ENCODE measurements around the gene CPLANE1. TPM values are rescaled to one million over a fixed set of nuclear protein-coding genes. Genes with fewer than 3 reads are reported as not detected.
"Not testable (repeated sequence)": the region's sequence is repeated elsewhere in the genome, so short reads cannot be mapped to it uniquely, and the experiment has no call there.

Gene CPLANE1
- polyA plus RNA-seq, 4 donors = 23.5 to 30.9 (median 29.5) TPM

DNA sequence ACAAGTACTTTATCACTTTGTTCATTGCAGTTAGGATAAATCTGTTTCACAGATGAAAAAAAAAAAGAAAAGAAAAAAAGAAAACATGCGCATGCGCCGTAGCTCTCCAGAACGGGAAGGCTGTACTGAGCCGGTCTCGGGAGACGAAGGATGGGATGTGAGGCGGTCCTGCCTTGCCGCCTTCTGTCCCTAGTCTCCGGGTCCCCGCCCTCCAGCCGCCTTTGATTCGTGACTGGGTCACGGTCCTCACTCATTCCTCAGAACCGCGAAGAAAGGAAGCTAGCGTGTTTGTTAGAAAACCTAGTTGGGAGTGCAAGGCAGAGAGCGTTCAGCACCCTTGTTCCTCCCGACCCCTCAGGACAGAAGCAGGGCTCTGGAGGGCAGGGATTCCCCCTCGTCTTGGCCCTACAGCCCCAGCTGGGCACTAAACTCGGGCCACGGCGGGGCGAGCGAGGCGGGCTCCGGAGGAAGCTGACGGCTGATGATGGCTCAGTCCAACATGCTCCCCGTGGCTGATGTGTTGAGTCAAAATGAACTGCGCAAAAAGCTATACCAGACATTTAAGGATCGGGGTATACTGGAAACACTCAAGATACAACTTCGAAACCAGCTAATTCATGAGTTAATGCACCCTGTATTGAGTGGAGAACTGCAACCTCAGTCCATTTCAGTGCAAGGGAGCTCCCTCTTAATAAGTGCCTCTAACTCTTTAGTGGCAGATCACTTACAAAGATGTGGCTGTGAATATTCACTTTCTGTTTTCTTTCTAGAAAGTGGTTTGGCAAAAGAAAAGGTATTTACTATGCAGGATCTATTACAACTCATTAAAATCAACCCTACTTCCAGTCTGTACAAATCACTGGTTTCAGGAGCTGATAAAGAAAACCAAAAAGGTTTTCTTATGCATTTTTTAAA lies 40.0 kb downstream of the CPLANE1 start:
- peak in 1 of 4 donors; percentile 2 for DNase-seq (ENCODE audit: low read depth in 4 of 4, low spot score in 3 of 4)

DNA sequence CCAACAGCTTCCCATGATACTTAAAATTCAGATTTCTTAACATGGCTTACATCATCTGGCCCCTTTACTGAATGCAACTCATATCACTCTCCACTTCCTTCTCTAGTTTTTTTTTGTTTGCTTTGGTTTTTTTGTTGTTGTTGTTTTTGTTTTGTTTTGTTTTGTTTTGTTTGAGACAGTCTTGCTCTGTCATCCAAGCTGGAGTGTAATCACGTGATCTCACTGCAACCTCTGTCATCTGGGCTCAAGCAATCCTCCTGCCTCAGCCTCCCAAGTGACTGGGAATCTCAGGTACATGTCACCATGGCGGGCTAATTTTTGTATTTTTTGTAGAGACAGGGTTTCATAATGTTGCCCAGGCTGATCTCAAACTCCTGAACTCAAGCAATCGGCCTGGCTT lies 41.4 kb downstream of the CPLANE1 start:
- DNase-seq (ENCODE audit: low read depth in 4 of 4, low spot score in 3 of 4) = no peak

DNA sequence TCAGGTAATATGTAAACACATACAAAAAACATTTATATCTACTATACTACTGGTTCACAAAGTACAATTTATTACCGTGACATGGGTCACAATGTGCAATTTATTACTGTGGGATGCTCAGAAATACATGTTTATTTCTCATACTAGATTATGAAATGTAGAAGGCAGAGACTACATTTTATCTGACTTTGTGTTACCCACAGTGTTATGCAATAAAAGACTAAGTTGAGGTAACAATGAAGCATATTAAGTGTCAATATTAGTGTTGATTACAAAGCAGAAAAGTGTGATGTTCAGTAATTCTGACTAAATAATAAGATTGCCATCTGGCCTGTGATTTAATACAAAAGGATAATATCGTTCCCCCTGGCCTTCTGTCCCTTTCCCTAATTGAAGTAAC lies 42.4 kb downstream of the CPLANE1 start:
- no peak for DNase-seq (ENCODE audit: low read depth in 4 of 4, low spot score in 3 of 4)

DNA sequence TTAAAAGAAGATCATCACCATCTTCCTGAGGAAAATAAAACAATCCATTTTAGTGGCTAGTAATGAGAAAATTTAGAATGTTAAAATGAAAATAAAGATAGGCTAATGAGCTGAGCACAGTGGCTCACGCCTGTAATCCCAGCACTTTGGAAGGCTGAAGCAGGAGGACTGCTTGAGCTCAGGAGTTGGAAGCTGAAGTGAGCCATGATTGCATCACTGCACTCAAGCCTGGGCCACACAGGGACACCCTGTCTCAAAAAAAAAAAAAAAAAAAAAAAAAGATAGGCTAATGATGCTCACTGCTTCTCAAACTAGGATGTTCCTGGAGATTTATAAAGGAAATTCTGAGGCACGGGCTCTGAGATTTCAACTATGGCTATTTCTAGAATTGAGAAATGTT lies 50.3 kb downstream of the CPLANE1 start:
- DNase-seq (ENCODE audit: low read depth in 4 of 4, low spot score in 3 of 4) = no peak

DNA sequence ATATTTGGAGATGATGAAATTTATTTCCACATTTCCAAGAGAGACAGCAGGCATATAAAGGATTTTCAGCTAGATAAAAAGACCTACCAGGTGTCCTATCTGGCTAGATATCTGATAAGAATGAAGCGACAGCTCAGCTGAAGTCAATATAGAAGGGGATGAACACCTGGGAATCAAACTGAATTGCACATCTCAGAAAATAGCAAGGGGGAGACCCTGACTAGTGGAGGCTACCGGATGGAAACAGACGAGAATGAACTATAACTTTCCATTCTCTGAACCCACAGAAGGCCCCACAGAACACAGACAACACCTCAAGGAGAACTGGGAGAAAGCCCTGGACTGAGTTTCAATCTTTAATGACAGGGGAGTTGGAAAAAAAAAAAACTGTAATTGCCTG lies 51.1 kb downstream of the CPLANE1 start:
- DNase-seq (ENCODE audit: low read depth in 4 of 4, low spot score in 3 of 4) = no peak

DNA sequence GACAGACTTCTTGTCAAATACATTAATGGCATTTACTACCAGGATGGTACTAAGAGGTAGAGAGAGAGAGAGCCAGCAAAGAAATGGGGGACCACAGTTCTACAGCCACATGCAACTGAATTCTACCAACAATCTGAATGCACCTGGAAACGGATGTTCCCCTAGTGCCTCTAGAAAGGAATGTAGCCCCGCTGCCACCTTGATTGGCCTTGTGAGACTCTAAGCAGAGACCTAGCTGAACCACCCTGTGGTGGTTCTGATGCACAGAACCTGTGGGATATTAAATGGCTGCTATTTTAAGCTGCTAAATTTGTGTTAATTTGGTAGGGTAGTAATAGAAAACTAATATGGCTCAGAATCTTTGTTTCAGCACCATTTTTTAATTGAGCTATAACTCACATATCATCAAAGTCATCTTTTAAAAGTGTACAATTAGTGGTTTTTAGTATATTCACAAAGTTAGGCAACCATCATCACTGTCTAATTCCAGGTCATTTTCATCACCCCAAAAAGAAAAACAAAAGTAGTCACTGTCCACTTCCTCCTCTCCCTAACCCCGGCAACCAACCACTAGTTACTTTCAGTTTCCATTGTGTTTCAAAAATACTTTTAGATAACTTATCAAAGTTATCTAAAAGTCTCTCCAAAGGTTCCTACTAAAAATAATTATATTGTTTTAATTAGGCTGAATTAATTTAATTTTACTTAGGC lies 51.7 kb downstream of the CPLANE1 start:
- DNase-seq (ENCODE audit: low read depth in 4 of 4, low spot score in 3 of 4) = no peak

DNA sequence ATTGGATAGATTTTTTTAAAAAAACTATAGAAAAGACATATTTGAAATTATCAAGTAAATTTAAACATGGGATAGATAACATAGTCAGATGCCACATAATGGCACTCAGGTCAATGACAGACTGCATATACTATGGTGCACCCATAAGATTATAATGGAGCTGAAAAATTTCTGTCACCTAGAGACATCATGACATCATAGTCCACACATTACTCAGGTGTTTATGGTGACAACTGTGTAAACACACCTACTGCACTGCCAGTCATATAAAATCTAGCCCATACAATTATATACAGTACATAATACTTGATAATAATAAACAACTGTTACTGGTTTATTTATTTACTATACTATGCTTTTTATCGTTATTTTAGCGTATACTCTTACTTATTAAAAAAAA lies 58.6 kb downstream of the CPLANE1 start:
- DNase-seq (ENCODE audit: low read depth in 4 of 4, low spot score in 3 of 4) = no peak

DNA sequence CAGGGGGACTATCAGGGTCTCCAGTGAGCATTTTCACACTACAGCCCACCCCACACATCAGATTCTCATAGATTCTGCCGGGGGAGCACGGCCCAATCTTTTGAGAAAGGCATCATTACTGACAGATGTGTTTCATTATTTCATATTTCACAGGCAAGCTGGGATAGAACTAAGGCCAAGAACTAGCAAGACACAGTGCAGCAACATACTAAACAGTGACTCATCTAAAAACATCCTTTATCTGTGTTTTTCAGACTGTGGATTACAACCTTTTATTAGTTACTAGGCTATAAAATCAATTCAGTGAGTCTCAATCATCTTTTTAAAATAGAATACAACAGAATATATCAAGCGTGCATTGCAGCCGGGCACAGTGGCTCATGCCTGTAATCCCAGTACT lies 59.8 kb downstream of the CPLANE1 start:
- DNase-seq (ENCODE audit: low read depth in 4 of 4, low spot score in 3 of 4) = no peak

DNA sequence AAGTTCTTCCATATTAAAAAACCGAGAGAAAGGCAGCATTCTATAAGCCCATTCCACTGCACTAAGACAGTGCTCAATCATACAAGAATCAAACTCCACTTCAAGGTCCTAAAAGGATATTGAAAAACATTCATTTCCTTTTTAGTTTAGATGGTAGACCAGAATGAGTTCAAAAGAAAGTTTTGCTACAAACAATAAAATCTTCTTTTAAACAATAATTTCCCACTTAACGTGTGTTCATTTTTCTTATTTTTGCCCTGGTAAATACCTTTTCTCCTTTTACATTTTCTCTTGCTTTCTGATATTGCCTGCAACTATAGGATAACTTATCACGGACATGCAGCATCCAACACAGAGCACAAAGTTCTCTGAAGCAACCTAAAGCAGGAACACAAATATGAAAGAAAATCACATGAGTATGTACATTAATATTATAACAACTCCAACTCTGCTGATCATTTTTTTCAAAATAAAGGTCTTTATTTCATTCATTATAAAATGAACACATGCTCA lies 61.7 kb downstream of the CPLANE1 start:
- DNase-seq (ENCODE audit: low read depth in 4 of 4, low spot score in 3 of 4) = no peak

DNA sequence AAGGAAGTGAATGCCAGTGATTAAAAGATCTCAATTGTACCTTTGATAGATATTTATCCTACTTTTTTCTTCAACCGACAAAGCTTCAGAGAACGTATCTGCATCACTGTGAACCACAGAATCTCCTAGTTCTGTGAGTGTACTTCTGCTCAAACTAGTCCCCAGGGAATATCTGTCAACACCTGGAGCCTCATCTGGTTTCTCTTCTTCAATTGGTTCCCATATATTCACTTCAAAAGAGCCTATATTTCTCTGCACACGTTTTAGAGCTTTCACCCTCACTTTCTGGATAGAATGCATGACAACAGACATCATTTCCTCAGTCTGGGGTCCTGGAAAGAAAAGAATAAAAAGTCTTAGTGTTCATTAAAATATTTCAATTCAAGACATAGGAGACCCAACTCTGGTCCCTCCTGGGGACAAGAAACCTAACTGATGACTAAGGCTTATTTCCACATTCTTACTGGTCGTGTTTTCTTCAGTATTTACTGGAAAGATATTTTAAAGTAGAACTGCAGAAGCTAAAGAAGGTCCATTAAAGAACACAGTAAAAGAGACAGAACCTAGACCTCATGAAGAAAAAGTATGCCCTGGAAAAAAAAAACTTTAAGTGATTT lies 64.3 kb downstream of the CPLANE1 start:
- no peak for DNase-seq (ENCODE audit: low read depth in 4 of 4, low spot score in 3 of 4)

DNA sequence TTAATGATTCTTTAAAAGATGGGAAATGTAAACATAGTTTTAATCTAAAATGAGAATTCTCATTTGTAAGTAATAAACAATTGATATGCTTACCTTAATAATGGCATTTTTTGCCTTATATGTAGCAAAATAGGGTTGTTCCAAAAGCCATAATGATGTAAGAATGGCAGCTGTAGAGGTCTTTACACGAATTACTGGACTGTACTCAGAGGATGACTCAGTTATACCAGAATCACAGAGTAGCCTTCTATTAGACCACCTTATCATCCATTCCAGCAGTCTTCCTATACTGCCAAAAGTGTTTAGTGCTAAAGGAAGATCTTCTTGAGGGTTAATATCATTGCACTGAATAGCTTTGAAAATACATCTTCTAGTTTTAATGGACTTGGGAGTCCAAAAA lies 66.5 kb downstream of the CPLANE1 start:
- no peak for DNase-seq (ENCODE audit: low read depth in 4 of 4, low spot score in 3 of 4)

DNA sequence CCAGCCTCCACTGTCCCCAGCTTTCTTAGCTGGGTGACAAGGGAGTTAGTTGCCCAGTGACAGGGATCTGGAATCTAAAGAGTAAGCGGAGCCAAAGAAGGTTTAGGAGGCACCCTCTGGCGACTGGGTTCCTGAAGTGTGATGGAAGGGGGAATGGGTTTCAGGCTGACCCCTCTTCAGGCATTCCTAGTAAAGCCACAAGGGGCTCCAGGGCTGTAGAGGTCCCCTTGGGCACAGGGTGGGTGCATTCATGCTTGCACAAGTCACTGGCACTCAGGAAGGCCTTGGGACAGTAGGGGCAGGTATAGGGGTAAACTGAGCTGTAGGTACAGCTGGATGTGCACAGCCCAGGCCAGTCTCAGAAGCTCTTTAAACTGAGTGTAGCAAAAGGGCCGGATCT lies 74.2 kb downstream of the CPLANE1 start:
- no peak for DNase-seq (ENCODE audit: low read depth in 4 of 4, low spot score in 3 of 4)

DNA sequence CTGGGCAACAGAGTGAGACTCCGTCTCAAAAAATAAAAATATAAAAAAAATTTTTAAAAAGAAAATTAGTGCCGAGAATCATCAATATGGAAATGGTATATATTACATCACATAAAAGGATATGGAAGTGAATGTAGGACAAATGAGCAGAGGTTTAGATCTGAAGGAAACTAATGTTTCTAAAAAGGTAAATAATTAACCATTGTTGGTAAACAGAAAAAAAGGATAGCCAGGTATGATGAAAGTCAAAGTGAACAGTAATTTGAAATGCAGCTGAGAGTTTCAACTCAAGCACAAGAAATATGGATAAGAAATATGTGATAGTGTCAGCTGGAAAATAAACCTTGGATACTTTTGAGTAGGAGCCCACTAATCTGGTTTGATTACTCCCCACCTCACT lies 76.2 kb downstream of the CPLANE1 start:
- no peak for DNase-seq (ENCODE audit: low read depth in 4 of 4, low spot score in 3 of 4)

DNA sequence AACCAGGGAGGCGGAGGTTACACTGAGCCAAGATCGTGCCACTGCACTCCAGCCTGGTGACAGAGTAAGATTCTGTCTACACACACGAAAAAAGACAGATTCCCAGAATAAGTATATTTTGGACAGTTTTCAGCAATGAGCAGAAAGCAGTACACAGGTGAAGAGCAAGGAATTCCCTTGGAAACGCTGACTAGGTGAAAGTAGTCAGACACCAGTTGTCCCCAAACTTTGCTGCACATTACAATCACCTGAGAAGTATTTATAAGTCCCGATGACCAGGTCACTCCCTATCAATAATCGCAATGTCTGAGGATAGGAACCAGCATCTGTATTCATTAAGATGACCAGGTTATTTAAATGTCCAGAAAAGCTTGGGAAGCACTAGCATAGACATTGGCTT lies 78.3 kb downstream of the CPLANE1 start:
- no peak for DNase-seq (ENCODE audit: low read depth in 4 of 4, low spot score in 3 of 4)

DNA sequence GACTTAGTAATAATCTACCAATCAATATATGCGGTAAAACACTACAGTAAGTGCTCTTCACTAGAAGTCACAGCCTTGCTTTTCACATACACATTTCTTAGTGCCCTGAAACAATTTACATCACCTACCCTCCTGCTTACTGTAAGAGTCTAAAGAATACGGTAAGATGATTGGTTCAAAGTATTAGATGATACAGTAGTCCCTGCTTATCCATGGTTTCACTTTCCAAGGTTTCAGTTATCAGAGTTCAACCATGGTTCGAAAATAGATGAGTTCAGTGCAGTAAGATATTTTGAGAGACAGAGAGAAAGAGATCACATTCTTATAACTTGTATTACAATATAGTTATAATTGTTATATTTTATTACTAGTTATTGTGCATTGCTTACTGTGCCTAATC lies 83.0 kb downstream of the CPLANE1 start:
- DNase-seq (ENCODE audit: low read depth in 4 of 4, low spot score in 3 of 4) = no peak

DNA sequence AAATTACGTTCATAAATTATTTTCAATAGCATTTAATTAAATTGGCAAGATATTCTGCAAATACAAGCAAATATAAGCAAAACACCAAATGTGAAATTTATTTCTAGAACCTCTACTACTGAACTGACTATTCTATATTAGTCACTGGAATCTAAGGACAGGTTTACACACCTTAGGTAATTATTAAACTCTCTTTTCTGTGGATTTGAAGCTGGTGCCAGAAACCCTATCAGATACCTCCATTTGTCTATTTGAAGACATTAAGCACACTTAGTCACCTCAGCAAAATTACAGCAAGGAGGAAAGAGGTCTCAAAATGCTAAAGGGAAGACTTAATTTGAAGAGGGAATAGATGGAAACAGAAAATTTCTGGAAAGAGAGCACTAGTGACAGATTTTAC lies 83.4 kb downstream of the CPLANE1 start:
- DNase-seq (ENCODE audit: low read depth in 4 of 4, low spot score in 3 of 4) = no peak

DNA sequence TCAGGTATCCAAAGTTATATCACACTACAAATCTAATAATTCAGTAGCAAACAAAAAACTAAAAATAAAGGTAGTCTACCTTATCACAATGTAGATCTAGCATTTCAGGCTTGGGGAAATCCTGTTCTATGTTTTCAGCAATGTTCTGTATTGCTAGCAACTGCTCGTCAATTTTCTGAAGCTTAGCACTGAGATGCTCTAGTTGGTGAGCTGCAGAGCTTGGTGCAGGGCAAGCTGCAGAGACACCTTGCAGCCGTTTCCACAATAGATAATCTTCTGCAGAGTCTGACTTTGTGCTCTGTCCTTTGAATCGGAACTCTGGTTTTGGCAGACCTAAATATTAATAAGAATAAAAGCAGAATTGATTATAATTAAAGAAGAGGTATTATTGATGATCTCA lies 95.5 kb downstream of the CPLANE1 start:
- no peak for DNase-seq (ENCODE audit: low read depth in 4 of 4, low spot score in 3 of 4)

DNA sequence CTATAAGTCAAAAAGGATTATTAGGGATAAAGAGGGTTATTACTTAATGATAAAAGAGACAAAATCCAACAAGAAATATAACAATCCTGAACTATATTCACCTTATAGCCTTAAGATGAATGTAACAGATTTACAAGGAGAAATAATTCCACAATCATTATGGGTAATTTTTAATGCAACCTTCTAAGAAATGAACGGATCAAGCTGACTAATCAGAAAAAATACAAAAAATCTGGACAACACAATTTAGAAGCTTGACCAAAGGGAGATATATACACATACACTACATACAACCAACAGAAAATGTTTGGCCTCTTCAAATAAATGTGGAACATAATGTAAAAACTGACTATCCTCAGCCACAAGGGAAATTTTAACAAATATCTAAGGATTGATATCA lies 102.3 kb downstream of the CPLANE1 start:
- DNase-seq (ENCODE audit: low read depth in 4 of 4, low spot score in 3 of 4) = no peak

DNA sequence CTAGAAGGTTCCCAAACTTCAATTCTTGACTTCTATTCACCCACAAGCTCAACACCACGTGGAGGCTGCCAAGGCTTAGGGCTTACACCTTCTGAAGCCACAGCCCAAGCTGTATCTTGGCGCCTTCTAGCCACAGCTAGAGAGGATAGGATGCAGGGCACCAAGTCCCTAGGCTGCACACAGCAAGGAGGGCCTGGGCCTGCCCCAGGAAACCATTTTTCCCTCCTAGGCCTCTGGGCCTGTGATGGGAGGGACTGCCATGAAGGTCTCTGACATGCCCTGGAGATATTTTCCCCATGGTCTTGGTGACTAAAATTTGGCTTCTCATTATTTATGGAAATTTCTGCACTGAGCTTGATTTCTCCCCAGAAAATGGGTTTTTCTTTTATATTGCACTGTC lies 112.5 kb downstream of the CPLANE1 start:
- no peak for DNase-seq (ENCODE audit: low read depth in 4 of 4, low spot score in 3 of 4)

DNA sequence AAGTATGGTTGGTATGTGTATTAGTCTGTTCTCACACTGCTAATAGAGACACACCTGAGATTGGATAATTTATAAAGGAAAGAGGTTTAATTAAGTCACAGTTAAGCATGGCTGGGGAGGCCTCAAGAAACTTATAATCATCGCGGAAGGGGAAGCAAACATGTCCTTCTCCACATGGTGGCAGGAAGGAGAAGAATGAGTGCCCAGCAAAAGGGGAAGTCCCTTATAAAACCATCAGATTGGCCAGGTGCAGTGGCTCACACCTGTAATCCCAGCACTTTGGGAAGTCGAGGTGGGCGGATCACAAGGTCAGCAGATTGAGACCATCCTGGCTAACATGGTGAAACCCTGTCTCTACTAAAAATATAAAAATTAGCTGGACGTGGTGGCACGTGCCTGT lies 113.9 kb downstream of the CPLANE1 start:
- DNase-seq (ENCODE audit: low read depth in 4 of 4, low spot score in 3 of 4) = not testable (repeated sequence)

DNA sequence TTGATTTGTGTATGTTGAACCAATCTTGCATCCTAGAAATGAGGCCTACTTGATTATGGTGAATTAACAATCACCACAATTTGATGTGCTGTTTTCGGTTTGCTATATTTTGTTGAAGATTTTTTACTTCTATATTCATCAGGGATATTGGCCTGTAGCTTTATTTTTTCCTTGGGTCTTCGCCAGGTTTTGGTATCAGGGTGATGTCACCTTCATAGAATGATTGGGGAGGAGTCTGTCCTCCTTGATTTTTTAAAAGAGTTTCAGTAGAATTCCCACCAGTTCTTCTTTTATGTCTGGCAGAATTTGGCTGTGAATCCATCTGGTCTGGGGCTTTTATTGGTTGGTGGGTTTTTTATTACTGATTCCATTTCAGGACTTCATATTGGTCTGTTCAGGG lies 115.2 kb downstream of the CPLANE1 start:
- DNase-seq (ENCODE audit: low read depth in 4 of 4, low spot score in 3 of 4) = no peak

All from left renal pelvis (tissue), 4 donors.